Lower lobe of right lung (tissue), 2 donors: ENCODE results near the gene IL17REL. TPM values are rescaled to one million over a fixed set of nuclear protein-coding genes. Genes with fewer than 3 reads are reported as not detected.
A peak's percentile ranks its signal among the peaks of the same experiment; 100 is the strongest.

Source experiments
- ATAC-seq, 2 donors: fragments of 200-7000 bp; cut with Tn5 transposase; one replicate each; pipeline ENCODE4 v1.9.1; 2020 to 2022; ENCODE audit warnings: mild to moderate bottlenecking in 2 of 2, moderate library complexity in 2 of 2
- DNase-seq: peaks from one replicate; pipeline ENCODE4 v3.0.0-alpha.2; 2020
- H3K27ac ChIP-seq: fragments of 200-600 bp; one replicate; pipeline ENCODE4 v1.8.0; 2022
- H3K27me3 ChIP-seq: fragments of 200-600 bp; one replicate; pipeline ENCODE4 v1.8.0; 2022; ENCODE audit warnings: low read depth
- H3K36me3 ChIP-seq: fragments of 200-600 bp; one replicate; pipeline ENCODE4 v1.8.0; 2022; ENCODE audit warnings: mild to moderate bottlenecking
- H3K4me1 ChIP-seq: fragments of 200-600 bp; one replicate; pipeline ENCODE4 v1.8.0; 2022
- H3K4me3 ChIP-seq: fragments of 200-600 bp; one replicate; pipeline ENCODE4 v1.8.0; 2022; ENCODE audit warnings: mild to moderate bottlenecking
- H3K9me3 ChIP-seq: fragments of 200-600 bp; one replicate; pipeline ENCODE4 v1.8.0; 2022
- intact Hi-C: fragments of 100-400 bp; cut with DNase I; formaldehyde crosslinking; loops from one replicate; pipeline ENCODE4 v1.11.0; 2022
- total RNA-seq: library from RNA; stranded (reverse); fragmentation: NEBNext Ultra II Directional; extraction: Animal tissue kit (Norgen Biotek cat#: 25700); gene quantifications from one replicate; pipeline ENCODE4 v1.2.1, GENCODE V29; 2021
- TF ChIP-seq, protein P1 (sequence below): fragments of 200-600 bp; IDR thresholded peaks from one replicate; pipeline ENCODE4 v1.8.0; 2022; ENCODE audit warnings: antibody characterized with exemption, mild to moderate bottlenecking
- donor health status: DM: no; HTN: yes; CAD: no; lungs with severe emphysema.

IL17REL gene
- total RNA-seq, 1 donor from 2014 or later = 0.09 TPM

DNA sequence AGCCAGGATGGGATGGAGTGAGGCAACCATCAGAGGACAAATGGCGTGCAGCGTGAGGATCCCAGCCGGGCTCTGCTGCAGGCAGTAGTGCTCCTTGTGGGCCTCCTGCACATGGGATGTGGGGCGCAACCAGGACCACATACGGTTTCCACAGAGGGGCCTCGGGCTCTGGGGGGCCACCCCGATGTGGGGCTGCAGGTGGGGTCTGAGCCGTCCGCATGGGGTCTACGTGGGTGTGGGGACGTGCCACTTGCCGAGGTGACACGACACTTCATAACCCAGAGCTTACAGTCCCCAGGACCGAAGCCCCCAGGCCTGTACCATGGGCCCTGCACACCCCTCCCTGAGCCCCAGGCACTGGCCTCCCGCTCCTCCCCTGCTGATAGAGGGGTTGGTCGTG lies 34.8 kb upstream of the IL17REL start:
- Histone ChIP-seq H3K9me3 (no peaks in the 10 kb centered on the region), H3K4me3 (no peak overlapping the region), H3K36me3 (no peaks in the 10 kb centered on the region), H3K4me1 (no peaks in the 10 kb centered on the region), H3K27me3 (peaks cover 14% of the 10 kb centered on the region), H3K27ac (no peak overlapping the region)
- ATAC-seq (no peak), DNase-seq (no peak)
- intact Hi-C loops = no loop called here
- TF ChIP-seq, protein P1, sequence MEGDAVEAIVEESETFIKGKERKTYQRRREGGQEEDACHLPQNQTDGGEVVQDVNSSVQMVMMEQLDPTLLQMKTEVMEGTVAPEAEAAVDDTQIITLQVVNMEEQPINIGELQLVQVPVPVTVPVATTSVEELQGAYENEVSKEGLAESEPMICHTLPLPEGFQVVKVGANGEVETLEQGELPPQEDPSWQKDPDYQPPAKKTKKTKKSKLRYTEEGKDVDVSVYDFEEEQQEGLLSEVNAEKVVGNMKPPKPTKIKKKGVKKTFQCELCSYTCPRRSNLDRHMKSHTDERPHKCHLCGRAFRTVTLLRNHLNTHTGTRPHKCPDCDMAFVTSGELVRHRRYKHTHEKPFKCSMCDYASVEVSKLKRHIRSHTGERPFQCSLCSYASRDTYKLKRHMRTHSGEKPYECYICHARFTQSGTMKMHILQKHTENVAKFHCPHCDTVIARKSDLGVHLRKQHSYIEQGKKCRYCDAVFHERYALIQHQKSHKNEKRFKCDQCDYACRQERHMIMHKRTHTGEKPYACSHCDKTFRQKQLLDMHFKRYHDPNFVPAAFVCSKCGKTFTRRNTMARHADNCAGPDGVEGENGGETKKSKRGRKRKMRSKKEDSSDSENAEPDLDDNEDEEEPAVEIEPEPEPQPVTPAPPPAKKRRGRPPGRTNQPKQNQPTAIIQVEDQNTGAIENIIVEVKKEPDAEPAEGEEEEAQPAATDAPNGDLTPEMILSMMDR = no peak

DNA sequence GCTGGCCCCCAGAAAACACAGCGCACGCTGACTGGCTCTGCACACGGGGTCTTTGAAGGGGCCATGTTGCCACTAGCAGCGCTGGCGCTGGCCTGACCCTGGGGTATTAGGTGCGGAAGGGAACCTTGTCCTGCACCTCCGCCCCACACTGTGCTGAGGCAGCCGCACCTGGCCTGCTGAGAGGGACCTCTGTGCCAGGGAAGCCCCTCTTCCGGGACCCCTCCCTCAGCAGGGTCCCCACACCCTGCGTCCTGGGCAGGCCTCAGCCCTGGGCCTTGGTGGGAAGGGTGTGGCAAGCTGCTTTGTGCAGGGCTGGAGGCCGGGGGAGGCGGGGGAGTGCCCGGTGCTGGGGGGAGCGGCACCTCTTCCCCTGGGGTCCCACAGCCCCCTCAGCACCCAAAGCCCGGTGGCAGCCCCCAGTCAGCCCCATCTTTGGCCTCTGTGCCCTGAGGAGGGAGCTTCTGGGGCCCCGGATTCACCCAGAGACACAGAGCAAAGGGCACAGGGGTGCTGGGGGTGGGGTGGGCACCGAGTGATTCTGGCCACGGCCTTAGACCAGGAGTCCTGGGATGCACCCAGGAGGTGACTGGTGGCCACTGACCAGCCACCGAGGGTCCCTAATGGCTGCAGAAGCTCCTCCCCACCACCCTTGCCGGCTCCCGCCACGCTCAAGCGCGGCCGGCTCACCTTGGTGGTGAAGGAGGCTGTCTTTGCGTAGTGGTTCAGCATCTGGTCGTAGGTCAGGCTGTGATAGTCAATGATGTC lies 34.1 kb upstream of the IL17REL start:
- H3K36me3 ChIP-seq = no peaks in the 10 kb centered on the region
- H3K27me3 ChIP-seq = peaks cover 18% of the 10 kb centered on the region
- no peaks in the 10 kb centered on the region for H3K4me1 ChIP-seq
- TF ChIP-seq, protein P1 = no peak
- H3K9me3 ChIP-seq = no peaks in the 10 kb centered on the region
- H3K27ac ChIP-seq = no peak overlapping the region
- H3K4me3 ChIP-seq = no peak overlapping the region
- DNase-seq (no peak), ATAC-seq (peak in 1 of 2 donors; percentile 32)
- intact Hi-C loops = no loop called here

DNA sequence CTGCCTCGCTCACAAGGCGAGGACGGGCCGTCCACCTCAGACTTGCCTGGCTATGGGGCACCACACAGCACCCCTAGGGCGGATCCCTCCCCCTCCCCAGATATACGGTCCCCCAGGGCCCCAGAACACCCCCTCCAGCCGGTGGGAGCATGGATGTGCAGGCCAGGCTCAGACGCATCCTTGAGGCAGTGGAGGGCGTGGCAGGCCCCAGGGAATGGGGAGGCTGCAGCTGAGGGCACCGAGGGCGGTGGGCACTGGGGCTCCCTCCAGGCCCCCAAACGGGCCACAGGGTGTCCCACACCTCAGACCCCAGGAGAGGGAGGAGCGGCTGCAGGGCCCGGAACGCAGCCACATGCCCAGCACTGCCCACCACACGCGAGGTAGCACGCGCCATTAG lies 33.5 kb upstream of the IL17REL start:
- no peaks in the 10 kb centered on the region for H3K9me3 ChIP-seq
- DNase-seq = no peak
- intact Hi-C loops = no loop called here
- H3K4me3 ChIP-seq = no peak overlapping the region
- H3K36me3 ChIP-seq = no peaks in the 10 kb centered on the region
- peak in 1 of 2 donors; percentile 4 for ATAC-seq
- no peak overlapping the region for H3K27ac ChIP-seq
- peaks cover 20% of the 10 kb centered on the region for H3K27me3 ChIP-seq
- no peaks in the 10 kb centered on the region for H3K4me1 ChIP-seq
- TF ChIP-seq, protein P1 = no peak

DNA sequence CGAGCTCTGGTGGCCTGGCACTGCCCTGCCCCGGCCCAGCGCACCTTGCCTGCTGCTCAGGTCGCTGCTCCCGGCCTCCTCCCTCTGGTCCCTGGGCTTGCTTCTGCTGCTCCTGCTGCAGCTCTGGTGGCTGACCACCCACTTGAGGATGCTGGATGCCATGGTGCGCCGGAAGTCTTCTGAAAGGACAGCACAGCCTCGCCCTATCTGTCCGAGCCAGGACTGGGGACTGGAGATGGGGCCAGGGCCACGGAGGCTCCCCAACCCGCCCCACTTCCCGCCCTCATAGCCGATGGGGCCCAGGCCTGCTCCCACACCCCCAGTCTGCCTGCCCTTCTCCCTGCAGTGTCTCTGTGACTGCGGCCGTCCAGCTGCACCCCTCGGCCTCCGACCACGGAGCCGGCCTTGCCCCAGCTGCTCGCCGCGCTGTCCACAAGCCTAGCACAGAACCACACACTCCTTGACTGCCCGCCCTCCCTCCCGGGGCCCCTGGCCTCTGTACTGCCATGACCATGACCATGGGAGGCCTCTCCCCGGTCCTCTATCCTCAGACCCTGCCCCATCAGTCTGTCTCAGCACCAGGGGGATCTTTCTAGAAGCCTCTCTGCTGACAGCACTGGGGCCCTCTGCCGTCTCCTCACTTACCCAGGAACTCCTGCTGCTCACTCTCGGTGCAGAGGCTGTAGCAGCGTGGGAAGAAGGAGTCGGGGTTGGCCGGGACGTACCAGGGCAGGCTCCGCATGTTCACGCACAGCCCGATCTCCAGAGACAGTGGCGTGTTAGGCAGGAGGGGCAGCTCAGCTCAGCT lies 32.9 kb upstream of the IL17REL start:
- no peak overlapping the region for H3K27ac ChIP-seq
- ATAC-seq = peak in 1 of 2 donors; percentile 4
- intact Hi-C loops = no loop called here

DNA sequence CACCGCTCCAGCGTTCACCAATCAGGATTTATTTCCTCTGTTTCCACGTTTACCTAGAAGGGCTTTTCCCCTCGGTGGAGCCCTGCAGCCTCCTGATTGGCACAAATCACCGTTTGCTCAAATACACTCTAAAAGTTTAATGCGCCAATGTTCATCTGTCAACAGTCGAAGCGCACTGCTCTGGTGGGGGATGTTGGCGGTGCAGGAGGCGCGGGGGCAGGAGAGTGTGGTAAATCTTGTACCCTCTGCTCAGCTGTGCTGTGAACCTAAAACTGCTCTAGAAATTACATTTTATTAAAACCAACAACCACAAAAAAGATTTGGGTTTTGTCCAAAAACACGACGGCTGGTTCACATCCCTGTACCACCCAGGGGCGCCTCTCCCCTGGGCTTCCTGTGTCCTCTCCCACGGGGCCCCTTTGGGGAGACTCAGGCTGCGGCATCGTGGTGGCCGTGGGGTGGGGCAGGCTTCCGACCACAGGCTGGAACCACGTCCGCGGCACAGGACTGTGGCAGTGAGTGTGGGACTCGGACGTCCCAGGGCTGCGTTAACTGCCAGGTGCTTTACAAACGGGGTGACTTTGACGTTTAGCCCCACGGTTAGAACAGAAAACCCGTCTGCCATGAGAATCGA lies 32.0 kb upstream of the IL17REL start:
- intact Hi-C loops = no loop called here
- H3K9me3 ChIP-seq = no peaks in the 10 kb centered on the region
- H3K27me3 ChIP-seq = peaks cover 20% of the 10 kb centered on the region
- H3K27ac ChIP-seq = no peak overlapping the region
- TF ChIP-seq, protein P1 = no peak
- no peaks in the 10 kb centered on the region for H3K36me3 ChIP-seq
- H3K4me3 ChIP-seq = no peak overlapping the region
- DNase-seq = no peak
- no peaks in the 10 kb centered on the region for H3K4me1 ChIP-seq
- ATAC-seq = no peak

More for the DNA sequence above, 32.9 kb upstream of the IL17REL start:
- no peaks in the 10 kb centered on the region for H3K4me1 ChIP-seq
- DNase-seq = no peak
- peaks cover 20% of the 10 kb centered on the region for H3K27me3 ChIP-seq
- no peak overlapping the region for H3K4me3 ChIP-seq
- H3K36me3 ChIP-seq = no peaks in the 10 kb centered on the region
- TF ChIP-seq, protein P1 = no peak
- no peaks in the 10 kb centered on the region for H3K9me3 ChIP-seq
